HT-29 (cell line): ENCODE measurements around the gene RGL3. TPM values are rescaled to one million over a fixed set of nuclear protein-coding genes. Genes with fewer than 3 reads are reported as not detected.
"Not testable (repeated sequence)": the region's sequence is repeated elsewhere in the genome, so short reads cannot be mapped to it uniquely, and the experiment has no call there.

Source experiments
- DNase-seq: peaks from one replicate; pipeline ENCODE4 v3.0.0-alpha.2; 2015; ENCODE audit warnings: low spot score
- small RNA-seq: library from RNA; depleted of rRNA; stranded (forward); fragments of <200 nt; gene quantifications from one replicate; pipeline ENCODE3, GENCODE V24; 2014
- total RNA-seq: library from RNA; depleted of rRNA; stranded (reverse); fragments of >200 nt; shearing (Covaris generic); gene quantifications from 2 replicates; pipeline ENCODE4 v1.2.3, GENCODE V29; 2014; rRNA removed

The RGL3 gene
- total RNA-seq, 1 experiment from 2014 or later: 71.5 TPM

GRCh38 chr19:11361771-11362731, 57.1 kb downstream of the RGL3 start:
- no peak for DNase-seq

DNA sequence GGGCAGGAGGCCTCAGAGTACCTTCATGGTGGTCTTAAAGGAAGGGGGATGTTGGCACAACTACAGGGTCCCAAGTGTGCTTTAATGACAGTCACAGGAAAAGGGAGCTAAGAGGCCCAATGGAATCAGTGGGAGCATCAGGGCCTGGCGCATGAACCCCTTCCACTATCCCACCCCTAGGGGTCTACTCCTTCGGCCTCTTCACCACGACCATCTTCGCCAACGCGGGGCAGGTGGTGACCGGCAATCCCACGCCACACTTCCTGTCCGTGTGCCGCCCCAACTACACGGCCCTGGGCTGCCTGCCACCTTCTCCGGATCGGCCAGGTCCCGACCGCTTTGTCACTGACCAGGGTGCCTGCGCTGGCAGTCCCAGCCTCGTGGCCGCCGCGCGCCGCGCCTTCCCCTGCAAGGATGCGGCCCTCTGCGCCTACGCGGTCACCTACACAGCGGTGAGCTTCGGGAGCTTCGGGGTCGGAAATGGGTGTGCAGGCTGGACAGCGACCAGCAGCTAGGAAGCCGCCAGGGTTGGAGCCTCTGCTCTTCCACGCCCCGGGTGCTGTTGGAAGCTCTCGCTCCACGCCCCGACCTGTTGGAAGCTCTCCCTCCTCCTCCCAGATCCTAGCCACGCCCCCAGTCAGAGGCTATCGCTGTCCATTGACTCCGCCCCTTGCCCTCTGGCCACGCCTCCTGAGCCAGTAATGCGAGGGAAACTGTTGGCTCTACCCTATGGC, 57.9 kb downstream of the RGL3 start:
- peak; percentile 57 for DNase-seq

DNA sequence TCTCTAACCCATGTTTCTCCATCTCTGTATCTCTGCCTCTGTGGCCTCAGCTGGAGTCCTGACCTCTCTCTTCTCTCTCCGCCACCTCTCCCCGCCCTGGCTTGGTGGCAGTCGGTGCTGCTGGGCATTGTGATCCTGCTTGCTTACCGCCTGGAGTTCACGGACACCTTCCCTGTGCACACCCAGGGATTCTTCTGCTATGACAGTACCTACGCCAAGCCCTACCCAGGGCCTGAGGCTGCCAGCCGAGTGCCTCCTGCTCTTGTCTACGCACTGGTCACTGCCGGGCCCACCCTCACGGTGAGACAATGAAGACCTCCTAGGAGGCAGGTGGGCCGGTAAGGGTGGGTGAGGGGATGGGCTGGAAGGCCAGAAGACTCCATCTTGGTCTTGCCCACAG, 59.7 kb downstream of the RGL3 start:
- no peak for DNase-seq

- DNase-seq: no peak
Measured at GRCh38 chr19:11356676-11357550, 62.2 kb downstream of the RGL3 start.

GRCh38 chr19:11356074-11356397, 63.1 kb downstream of the RGL3 start:
- no peak for DNase-seq

GRCh38 chr19:11355160-11356073, 63.7 kb downstream of the RGL3 start, which contains the start of gene PLPPR2:
Gene PLPPR2 (plus strand): TSS chr19:11355432. CDS start chr19:11357674, 2,242 bp downstream.
- peak; percentile 67 for DNase-seq

GRCh38 chr19:11354102-11354501, 65.0 kb downstream of the RGL3 start:
- not testable (repeated sequence) for DNase-seq

DNA sequence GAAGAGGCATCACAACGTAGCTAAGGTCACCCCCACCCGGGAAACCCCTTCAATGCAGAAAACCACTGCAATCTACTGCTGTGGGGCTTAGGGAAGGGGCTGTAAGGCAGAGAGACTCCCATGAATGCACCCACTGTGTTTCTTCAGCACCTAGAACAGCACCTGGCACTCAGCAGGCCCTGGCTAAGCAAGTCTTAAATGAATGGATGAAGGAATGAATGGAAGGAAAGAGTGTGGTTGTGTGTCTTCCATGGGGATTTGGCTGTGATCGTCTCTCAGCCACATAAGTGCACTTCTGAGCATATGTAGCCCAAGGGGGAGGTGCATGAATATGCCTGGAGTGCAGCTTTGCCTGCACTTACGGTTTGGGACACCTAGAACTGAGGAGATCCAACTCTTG, 69.9 kb downstream of the RGL3 start:
- no peak for DNase-seq

DNA sequence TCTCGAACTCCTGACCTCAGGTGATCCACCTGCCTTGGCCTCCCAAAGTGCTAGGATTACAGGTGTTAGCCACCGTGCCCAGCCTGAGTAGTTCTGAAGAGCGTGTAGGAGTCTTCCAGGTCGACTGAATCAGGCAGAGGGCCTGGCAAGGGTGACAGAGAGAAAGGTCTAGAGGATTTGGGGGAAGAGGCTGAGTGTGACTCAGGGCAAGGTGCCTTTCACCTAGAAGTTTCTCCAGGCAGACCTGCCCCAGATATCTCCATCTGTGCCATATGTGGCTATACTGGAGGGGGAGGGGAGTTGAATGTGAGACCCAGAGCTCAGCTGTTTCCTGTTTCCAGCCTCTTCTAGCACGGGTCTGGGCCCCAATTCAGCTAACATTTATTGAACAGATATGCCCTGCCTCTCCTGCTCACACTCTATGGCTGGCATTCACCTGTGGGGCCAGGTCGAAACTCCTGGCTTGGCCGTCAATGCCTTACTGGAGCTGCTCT, 71.5 kb downstream of the RGL3 start:
- no peak for DNase-seq

GRCh38 chr19:11346104-11346940, 72.8 kb downstream of the RGL3 start, which contains the start of the genes CCDC159 and TMEM205:
Gene CCDC159 (plus strand): TSS chr19:11346519. CDS start chr19:11346607, 88 bp downstream.
Gene TMEM205 (minus strand): TSS chr19:11346268. CDS start chr19:11345619, 649 bp downstream.
- peak; percentile 96 for DNase-seq

- peak; percentile 12 for DNase-seq
Measured at GRCh38 chr19:11345122-11345803, 73.9 kb downstream of the RGL3 start.

Small RNAs within 50 kb of the gene (small RNA-seq; reads per million reads assigned to genes)
- gene RF00019: not detected

Other genes with a start within 250 kb of the RGL3 start
- gene KANK2, start 221.8 kb downstream of the RGL3 start, total RNA-seq: 30.8 and 35.8 TPM in 2 replicates
- not detected in 2 replicates for gene ANGPTL8, start 179.7 kb downstream of the RGL3 start, total RNA-seq
- 12.7 and 19.4 TPM in 2 replicates for gene DOCK6, start 156.8 kb downstream of the RGL3 start, total RNA-seq
- not detected in 2 replicates for gene TSPAN16, start 123.2 kb downstream of the RGL3 start, total RNA-seq
- gene RAB3D, start 79.7 kb downstream of the RGL3 start, total RNA-seq: 17.5 and 20.5 TPM in 2 replicates
- 81.5 and 97.3 TPM in 2 replicates for gene TMEM205, start 73.0 kb downstream of the RGL3 start, total RNA-seq
- 3.5 and 9.2 TPM in 2 replicates for gene CCDC159, start 72.8 kb downstream of the RGL3 start, total RNA-seq
- gene PLPPR2, start 63.9 kb downstream of the RGL3 start, total RNA-seq: 1.7 and 3.6 TPM in 2 replicates
- gene SWSAP1, start 44.6 kb downstream of the RGL3 start, total RNA-seq: 3.9 and 5.4 TPM in 2 replicates
- gene EPOR, start 35.0 kb downstream of the RGL3 start, total RNA-seq: 3.7 and 3.8 TPM in 2 replicates
- gene ODAD3, start 15.8 kb upstream of the RGL3 start, total RNA-seq: not detected in 2 replicates
- 145 and 159 TPM in 2 replicates for gene PRKCSH, start 16.3 kb upstream of the RGL3 start, total RNA-seq
- gene ELAVL3, start 61.7 kb upstream of the RGL3 start, total RNA-seq: not detected in 2 replicates
- gene ZNF653, start 86.5 kb upstream of the RGL3 start, total RNA-seq: 7.5 and 9.8 TPM in 2 replicates
- 55.7 and 56.4 TPM in 2 replicates for gene ECSIT, start 109.8 kb upstream of the RGL3 start, total RNA-seq
- gene CNN1, start 119.5 kb upstream of the RGL3 start, total RNA-seq: not detected in 2 replicates
- gene ELOF1, start 139.9 kb upstream of the RGL3 start, total RNA-seq: 41.0 and 48.1 TPM in 2 replicates
- 0.83 and 1.4 TPM in 2 replicates for gene ACP5, start 158.3 kb upstream of the RGL3 start, total RNA-seq
- gene ZNF627, start 178.2 kb upstream of the RGL3 start, total RNA-seq: 1.4 and 2.4 TPM in 2 replicates